Measurements from ENCODE around the gene ADGRE2.
"Not testable (repeated sequence)": the region's sequence is repeated elsewhere in the genome, so short reads cannot be mapped to it uniquely, and the experiment has no call there.

DNA sequence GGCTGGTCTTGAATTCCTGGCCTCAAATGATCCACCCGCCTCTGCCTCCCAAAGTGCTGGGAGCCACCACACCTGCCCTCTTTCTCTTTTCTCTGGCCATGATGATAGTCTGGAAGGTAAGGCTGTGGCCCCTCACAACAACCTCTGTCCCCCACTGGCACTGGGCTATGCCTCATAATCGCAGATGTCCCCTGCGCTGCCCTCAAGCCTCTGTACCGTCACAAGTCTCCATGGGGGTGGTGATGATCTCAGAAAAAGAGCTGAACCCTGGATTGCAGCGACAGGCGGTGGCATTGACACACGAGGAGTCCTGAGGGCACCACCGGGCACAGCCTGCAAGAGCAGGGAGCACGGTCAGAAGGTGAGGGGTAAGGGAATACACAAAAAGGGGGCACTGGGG lies 4.6 kb downstream of the ADGRE2 start:
- not testable (repeated sequence) for TF ChIP-seq CTCF (conservative IDR thresholded peaks at IDR 0.05; ENCODE audit: low read length); EZH2phosphoT487 (IDR thresholded peaks at IDR 0.05; ENCODE audit: borderline replicate concordance, low read depth, low read length)

All from OCI-LY7 (cell line).